ENCODE data around the gene CDK6. TPM values are rescaled to one million over a fixed set of nuclear protein-coding genes. Genes with fewer than 3 reads are reported as not detected.

The CDK6 gene
- total and polyA plus RNA-seq, 2 of the 8 experiments (the other 6 are each of a cell fraction or from before 2014, with no cell fraction given): 5.9 to 18.9 TPM

DNA sequence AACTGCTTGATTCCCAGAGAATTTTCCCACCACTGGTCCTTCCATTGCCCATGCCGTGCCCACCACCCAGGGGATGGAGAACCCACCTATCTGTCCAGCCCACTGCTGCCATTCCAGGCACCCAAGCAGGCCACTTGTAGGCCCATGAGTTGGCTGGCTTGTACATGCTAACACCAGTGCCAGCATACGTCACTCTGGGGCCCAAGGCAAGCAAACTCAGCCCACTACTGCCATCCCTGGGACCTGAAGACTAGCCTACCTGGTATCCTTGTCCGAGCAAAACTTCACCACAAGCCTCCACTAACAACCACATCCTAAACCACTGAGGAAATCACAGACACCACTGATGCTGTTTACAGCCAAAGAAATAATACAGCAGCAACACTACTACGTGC lies 44.7 kb upstream of the CDK6 start (continued):
- TF ChIP-seq EGR1 (IDR thresholded peaks at IDR 0.05; ENCODE audit: borderline replicate concordance, low read depth, low read length): no peak
- no peak for TF ChIP-seq CBX8 (IDR thresholded peaks at IDR 0.05; ENCODE audit: borderline replicate concordance, low read depth, low read length)
- no peak for TF ChIP-seq GABPA (IDR thresholded peaks at IDR 0.05; ENCODE audit: borderline replicate concordance, insufficient read depth, low read length)

Data from H1 (cell line).